Coronary artery (tissue), 2 donors: ENCODE measurements around the gene PDE11A.

ENCODE experiments used
- DNase-seq: peaks from one replicate; pipeline ENCODE4 v3.0.0-alpha.2; 2017; ENCODE audit warnings: low spot score
- H3K27ac ChIP-seq, 2 donors: fragments of 200-600 bp; sonication (generic); one replicate each; pipeline ENCODE4 v1.5.1; 2016 to 2019
- H3K4me3 ChIP-seq: fragments of 200-600 bp; sonication (generic); 2 replicates; pipeline ENCODE4 v1.5.1; 2016; ENCODE audit warnings: mild to moderate bottlenecking, moderate library complexity
- CTCF ChIP-seq: fragments of 200-600 bp; sonication (generic); IDR thresholded peaks from one replicate; pipeline ENCODE4 v1.5.1; 2019; ENCODE audit warnings: antibody characterized with exemption

Gene PDE11A

GRCh38 chr2:177746358-177746757 is 326.2 kb downstream of the PDE11A start:
- TF ChIP-seq CTCF, result no peak
- Histone ChIP-seq H3K27ac (no peak overlapping the region), H3K4me3 (no peak overlapping the region)
- DNase-seq, result no peak

DNA sequence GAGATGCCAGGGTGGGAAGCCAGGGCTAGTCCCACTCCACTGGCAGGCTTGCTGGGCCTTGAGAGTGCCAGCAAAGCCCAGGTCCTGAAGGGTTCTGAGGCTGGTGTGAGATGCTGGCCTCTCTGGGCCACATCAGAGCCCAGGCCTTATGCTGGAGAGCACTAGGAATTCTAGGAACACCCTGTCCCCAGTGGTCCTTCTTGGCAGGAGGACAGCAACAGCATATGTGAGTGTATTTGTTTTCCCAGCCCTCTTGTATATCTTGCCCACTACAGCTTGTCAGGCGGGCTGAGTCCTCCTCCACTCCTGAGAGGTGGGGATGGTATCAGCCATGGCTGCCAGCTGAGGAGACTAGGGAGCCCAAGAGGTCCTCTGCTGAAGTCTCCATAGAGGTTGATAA is 327.0 kb downstream of the PDE11A start:
- H3K27ac ChIP-seq, result no peak overlapping the region
- DNase-seq, result no peak
- H3K4me3 ChIP-seq, result no peak overlapping the region
- no peak for TF ChIP-seq CTCF

GRCh38 chr2:177742851-177743250 is 329.7 kb downstream of the PDE11A start:
- no peak for TF ChIP-seq CTCF
- no peak overlapping the region for H3K27ac ChIP-seq
- DNase-seq, result no peak
- H3K4me3 ChIP-seq, result no peak overlapping the region

DNA sequence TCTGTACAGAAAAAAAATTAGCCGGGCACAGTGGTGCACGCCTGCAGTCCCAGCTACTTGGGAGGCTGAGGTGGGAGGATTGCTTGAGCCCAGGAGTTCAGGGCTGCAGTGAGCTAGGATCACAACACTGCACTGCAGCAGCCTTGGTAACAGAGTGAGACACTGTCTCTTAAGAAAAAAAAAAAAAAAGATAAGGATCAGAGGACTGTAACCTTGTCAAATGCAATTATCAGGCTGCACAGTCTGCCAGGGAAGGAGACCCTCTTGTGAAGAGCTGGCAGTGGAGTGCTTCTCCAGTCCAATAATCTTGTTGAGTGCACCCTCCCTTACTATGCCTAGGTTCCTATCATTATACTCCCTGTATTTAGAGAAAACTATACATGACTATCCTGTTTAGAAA is 330.7 kb downstream of the PDE11A start:
- Histone ChIP-seq H3K4me3 (no peak overlapping the region), H3K27ac (no peak overlapping the region)
- TF ChIP-seq CTCF, result no peak
- no peak for DNase-seq

GRCh38 chr2:177740700-177741099 is 331.9 kb downstream of the PDE11A start:
- no peak for TF ChIP-seq CTCF
- DNase-seq, result no peak
- H3K27ac ChIP-seq, result no peak overlapping the region
- H3K4me3 ChIP-seq, result no peak overlapping the region

DNA sequence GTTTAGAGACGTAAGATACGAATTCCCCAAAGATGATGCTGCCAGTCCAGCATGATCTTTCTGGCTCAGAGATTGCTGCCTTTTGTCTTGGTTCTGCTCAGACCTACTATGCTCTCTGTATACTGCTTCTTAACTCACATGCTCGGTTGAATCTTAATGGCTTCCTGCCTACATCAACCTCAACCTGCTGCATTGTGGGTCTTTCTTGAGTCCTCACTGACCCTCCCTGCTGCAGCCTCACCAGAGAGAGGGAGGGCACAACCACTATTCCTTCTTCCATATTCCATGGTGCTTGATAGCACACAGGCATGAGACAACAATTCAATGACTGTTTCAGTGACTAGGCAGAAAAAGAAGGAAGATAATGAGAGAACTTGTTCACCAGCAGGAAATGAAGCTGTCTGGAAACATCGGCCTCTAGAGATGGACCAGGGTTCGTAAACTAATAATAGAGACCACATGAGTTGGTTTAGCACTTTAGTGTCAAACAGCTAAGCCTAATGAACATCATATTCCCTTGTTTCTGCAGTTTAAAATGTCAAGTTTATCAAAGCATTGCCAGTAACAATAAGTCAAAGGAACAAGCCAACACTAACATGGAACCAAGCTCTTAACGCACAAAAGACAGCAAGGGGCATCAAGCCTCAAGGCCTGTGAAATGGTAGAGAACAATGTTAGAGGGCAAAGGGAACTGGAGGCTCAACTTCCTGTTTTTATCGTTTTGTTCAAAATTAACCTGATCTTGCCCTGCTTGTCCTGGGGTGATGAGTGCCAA is 333.9 kb downstream of the PDE11A start:
- no peak for TF ChIP-seq CTCF
- DNase-seq, result no peak
- Histone ChIP-seq H3K4me3 (no peak overlapping the region), H3K27ac (no peak overlapping the region)

DNA sequence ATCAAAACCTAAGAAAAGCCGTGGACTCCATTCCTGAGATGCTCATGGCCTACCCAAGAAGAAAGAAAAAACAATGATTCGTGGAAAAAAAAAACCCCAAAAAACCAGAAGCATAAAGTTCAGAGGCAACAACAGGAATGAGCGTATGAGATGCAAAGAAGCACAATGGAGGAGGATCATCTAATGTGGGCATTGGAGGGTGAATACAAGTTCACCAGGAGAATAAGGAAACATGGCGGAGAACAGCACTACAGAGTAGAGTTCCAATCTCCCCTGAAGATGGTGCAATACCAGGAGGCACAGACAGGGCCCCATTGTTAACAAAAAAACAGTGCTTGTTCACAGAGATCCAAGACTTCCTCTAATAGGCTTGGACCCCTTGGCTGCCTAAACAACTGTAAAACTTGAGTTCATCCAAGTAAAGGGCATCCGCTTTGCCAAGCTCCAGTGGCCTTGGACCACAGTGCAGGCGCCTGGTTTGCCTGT is 337.2 kb downstream of the PDE11A start:
- DNase-seq, result no peak
- no peak overlapping the region for H3K27ac ChIP-seq
- no peak for TF ChIP-seq CTCF
- H3K4me3 ChIP-seq, result no peak overlapping the region
